Measurements from ENCODE around the gene TARM1.

TARM1 gene

DNA sequence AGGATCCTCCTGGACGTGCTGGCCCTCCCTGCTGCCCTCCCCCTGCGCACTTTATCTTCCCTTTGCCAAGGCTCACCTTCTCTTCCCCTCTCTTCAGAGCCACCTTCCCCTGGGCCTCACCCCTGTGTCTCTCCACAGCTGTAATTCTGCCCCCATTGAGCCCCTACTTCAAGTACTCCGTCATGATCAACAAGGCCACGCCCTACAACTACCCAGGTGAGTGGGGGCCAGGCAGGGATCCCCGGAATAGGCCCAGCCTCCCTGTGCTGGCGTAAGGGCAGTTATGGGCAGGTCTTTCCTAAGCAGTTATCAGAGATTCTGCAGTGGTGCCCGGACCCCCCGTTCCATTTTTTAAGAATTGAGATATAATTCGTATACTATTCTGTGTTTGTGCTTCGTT, 24.6 kb upstream of the TARM1 start:
- Histone ChIP-seq H3K9me3 (ENCODE audit: insufficient read depth, low read length) (no peaks in the 10 kb centered on the region), H3K27me3 (ENCODE audit: low read length) (no peaks in the 10 kb centered on the region), H3K27ac (ENCODE audit: low read depth, low read length) (no peak overlapping the region), H3K79me2 (ENCODE audit: insufficient read depth, low read length) (peaks cover 16% of the 10 kb centered on the region), H2AFZ (ENCODE audit: low read depth, low read length, severe bottlenecking) (no peak overlapping the region), H3K4me2 (ENCODE audit: low read depth, low read length, poor library complexity, severe bottlenecking) (no peak overlapping the region), H3K4me3 (ENCODE audit: insufficient read depth, low read length, poor library complexity, severe bottlenecking) (no peak overlapping the region), H3F3A (ENCODE audit: insufficient read depth) (no peaks in the 10 kb centered on the region), H4K20me1 (ENCODE audit: low read depth, low read length) (no peaks in the 10 kb centered on the region), H3K36me3 (ENCODE audit: low read length) (no peaks in the 10 kb centered on the region), H3K9ac (ENCODE audit: low read length) (no peak overlapping the region), H3K9me2 (replicated peaks; ENCODE audit: insufficient read depth, low read length) (no peaks in the 10 kb centered on the region)
- TF ChIP-seq, protein P1, sequence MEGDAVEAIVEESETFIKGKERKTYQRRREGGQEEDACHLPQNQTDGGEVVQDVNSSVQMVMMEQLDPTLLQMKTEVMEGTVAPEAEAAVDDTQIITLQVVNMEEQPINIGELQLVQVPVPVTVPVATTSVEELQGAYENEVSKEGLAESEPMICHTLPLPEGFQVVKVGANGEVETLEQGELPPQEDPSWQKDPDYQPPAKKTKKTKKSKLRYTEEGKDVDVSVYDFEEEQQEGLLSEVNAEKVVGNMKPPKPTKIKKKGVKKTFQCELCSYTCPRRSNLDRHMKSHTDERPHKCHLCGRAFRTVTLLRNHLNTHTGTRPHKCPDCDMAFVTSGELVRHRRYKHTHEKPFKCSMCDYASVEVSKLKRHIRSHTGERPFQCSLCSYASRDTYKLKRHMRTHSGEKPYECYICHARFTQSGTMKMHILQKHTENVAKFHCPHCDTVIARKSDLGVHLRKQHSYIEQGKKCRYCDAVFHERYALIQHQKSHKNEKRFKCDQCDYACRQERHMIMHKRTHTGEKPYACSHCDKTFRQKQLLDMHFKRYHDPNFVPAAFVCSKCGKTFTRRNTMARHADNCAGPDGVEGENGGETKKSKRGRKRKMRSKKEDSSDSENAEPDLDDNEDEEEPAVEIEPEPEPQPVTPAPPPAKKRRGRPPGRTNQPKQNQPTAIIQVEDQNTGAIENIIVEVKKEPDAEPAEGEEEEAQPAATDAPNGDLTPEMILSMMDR (IDR thresholded peaks at IDR 0.05; ENCODE audit: insufficient read depth, low read length, poor library complexity, severe bottlenecking) = no peak
- TF ChIP-seq EZH2phosphoT487 (conservative IDR thresholded peaks at IDR 0.05; ENCODE audit: low read length) = no peak

DNA sequence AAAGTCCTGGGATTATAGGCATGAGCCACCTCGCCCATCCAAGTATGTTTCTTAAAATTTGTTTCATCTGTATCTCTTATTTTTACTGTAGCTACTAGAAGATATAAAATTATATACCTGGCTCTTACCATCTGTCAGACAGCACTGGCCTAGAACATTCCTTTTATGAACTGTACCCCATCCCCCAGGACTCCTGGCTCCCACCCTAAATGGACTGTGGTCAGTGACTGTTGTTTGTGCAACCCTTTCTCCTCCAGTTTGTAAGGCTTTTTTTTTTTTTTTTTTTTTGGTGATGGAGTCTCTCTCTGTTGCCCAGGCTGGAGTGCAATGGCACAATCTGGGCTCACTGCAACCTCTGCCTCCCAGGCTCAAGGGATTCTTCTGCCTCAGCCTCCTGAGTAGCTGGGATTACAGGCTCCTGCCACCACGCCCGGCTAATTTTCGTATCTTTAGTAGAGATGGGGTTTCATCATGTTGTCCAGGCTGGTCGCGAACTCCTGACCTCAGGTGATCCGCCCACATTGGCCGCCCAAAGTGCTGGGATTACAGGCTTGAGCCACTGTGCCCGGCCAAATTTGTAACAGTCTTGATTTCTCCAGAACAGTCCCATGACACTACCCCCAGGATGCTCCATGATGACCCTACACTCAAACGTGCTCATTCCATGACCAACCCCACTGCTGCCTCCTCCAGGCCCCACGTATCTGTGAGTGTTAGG, 24.0 kb upstream of the TARM1 start:
- Histone ChIP-seq H3K9me2 (replicated peaks; ENCODE audit: insufficient read depth, low read length) (no peaks in the 10 kb centered on the region), H3F3A (ENCODE audit: insufficient read depth) (no peaks in the 10 kb centered on the region), H3K9me3 (ENCODE audit: insufficient read depth, low read length) (no peaks in the 10 kb centered on the region), H3K79me2 (ENCODE audit: insufficient read depth, low read length) (peaks cover 16% of the 10 kb centered on the region), H3K36me3 (ENCODE audit: low read length) (no peaks in the 10 kb centered on the region), H3K27me3 (ENCODE audit: low read length) (no peaks in the 10 kb centered on the region), H3K9ac (ENCODE audit: low read length) (no peak overlapping the region), H2AFZ (ENCODE audit: low read depth, low read length, severe bottlenecking) (no peak overlapping the region), H3K4me2 (ENCODE audit: low read depth, low read length, poor library complexity, severe bottlenecking) (no peak overlapping the region), H3K4me3 (ENCODE audit: insufficient read depth, low read length, poor library complexity, severe bottlenecking) (no peak overlapping the region), H4K20me1 (ENCODE audit: low read depth, low read length) (no peaks in the 10 kb centered on the region), H3K27ac (ENCODE audit: low read depth, low read length) (no peak overlapping the region)
- no peak for TF ChIP-seq EZH2phosphoT487 (conservative IDR thresholded peaks at IDR 0.05; ENCODE audit: low read length)
- TF ChIP-seq, protein P1 (IDR thresholded peaks at IDR 0.05; ENCODE audit: insufficient read depth, low read length, poor library complexity, severe bottlenecking) = no peak

DNA sequence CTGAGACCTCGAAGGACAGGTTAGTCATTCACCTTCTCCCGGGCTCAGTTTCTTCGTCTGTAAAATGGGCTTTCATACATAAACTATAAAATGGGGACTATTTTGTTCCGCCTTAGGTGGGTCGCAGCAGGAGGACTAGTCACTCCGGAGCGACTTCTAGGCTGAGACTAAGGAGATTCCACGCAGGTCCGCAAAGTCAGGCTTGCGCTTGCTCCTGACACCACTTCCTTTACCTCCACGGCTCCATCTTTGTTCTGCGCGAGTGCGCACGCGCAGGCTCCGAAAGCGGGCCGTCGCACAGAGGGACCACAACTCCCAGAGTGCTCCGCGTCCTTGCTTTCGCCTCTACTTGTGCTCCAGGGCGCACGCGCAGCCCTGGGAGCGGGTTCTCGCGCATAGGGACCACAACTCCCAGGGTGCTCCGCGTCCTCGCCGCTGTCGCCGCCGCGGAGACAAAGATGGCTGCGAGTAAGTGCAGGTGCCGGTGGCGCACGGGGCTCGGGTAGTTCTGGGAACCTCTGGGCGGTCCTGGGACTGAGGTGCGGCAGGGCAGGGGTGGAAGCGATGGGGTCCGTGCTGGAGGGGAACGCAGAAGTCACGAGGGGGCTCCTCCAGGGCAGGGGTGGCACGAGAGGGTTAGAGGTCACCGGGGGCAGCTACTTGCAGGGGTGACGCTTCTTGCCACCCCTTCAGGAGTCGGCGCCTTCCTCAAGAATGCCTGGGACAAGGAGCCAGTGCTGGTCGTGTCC, 21.4 kb upstream of the TARM1 start, which contains the start of gene NDUFA3:
Gene NDUFA3 (plus strand): TSS at position 435 of the 749 bp plus-strand sequence. CDS start 24 bp downstream, at position 459.
- H3K27ac ChIP-seq (ENCODE audit: low read depth, low read length) = no peak within 1 kb of the TSS
- peak within 1 kb of the TSS; percentile 84 for H3K9ac ChIP-seq (ENCODE audit: low read length)
- TF ChIP-seq, protein P1 (IDR thresholded peaks at IDR 0.05; ENCODE audit: insufficient read depth, low read length, poor library complexity, severe bottlenecking) = no peak
- TF ChIP-seq EZH2phosphoT487 (conservative IDR thresholded peaks at IDR 0.05; ENCODE audit: low read length) = no peak

More for the DNA sequence above, 21.4 kb upstream of the TARM1 start, which contains the start of gene NDUFA3:
- Histone ChIP-seq H4K20me1 (ENCODE audit: low read depth, low read length) (no peaks in the 10 kb centered on the region), H3K9me3 (ENCODE audit: insufficient read depth, low read length) (no peaks in the 10 kb centered on the region), H3K4me2 (ENCODE audit: low read depth, low read length, poor library complexity, severe bottlenecking) (peak within 1 kb of the TSS; percentile 87), H3K27me3 (ENCODE audit: low read length) (no peaks in the 10 kb centered on the region), H2AFZ (ENCODE audit: low read depth, low read length, severe bottlenecking) (peak within 1 kb of the TSS; percentile 88), H3K4me3 (ENCODE audit: insufficient read depth, low read length, poor library complexity, severe bottlenecking) (peak within 1 kb of the TSS; percentile 83), H3F3A (ENCODE audit: insufficient read depth) (no peaks in the 10 kb centered on the region), H3K36me3 (ENCODE audit: low read length) (no peaks in the 10 kb centered on the region), H3K9me2 (replicated peaks; ENCODE audit: insufficient read depth, low read length) (no peaks in the 10 kb centered on the region), H3K79me2 (ENCODE audit: insufficient read depth, low read length) (peaks cover 16% of the 10 kb centered on the region)

Data from SU-DHL-6 (cell line).